Stimulated activated CD8-positive, alpha-beta memory T cell treated with anti-CD3 and anti-CD28 coated beads, Interleukin-12 subunit alpha, Interleukin-12 subunit beta, amount 100 ng/mL, for 24 hours (primary cell): ENCODE measurements around the gene COQ8A.

Source experiments
- DNase-seq: peaks from one replicate; pipeline ENCODE4 v3.0.0-alpha.2; 2020; ENCODE audit errors: extremely low read depth

COQ8A gene

GRCh38 chr1:226940029-226940805 is at the start of gene COQ8A:
Gene COQ8A, plus strand, starts transcription at chr1:226940294. Its CDS starts 21,092 bp downstream, at chr1:226961386.
- DNase-seq: peak; percentile 98

GRCh38 chr1:226890331-226891108 is 49.6 kb upstream of the COQ8A start:
- DNase-seq: no peak

- DNase-seq: no peak
Observed at GRCh38 chr1:226891346-226891745, 48.7 kb upstream of the COQ8A start.

GRCh38 chr1:226891846-226892523 is 48.1 kb upstream of the COQ8A start:
- no peak for DNase-seq

GRCh38 chr1:226892524-226892875 is 47.6 kb upstream of the COQ8A start:
- DNase-seq: no peak

- DNase-seq: no peak
Observed at GRCh38 chr1:226893936-226894335, 46.2 kb upstream of the COQ8A start.

- no peak for DNase-seq
Observed at GRCh38 chr1:226894826-226895225, 45.3 kb upstream of the COQ8A start.

- no peak for DNase-seq
Observed at GRCh38 chr1:226895644-226896043, 44.5 kb upstream of the COQ8A start.

GRCh38 chr1:226898246-226898645 is 41.8 kb upstream of the COQ8A start:
- no peak for DNase-seq

GRCh38 chr1:226901421-226901820 is 38.7 kb upstream of the COQ8A start:
- DNase-seq: no peak

- no peak for DNase-seq
Observed at GRCh38 chr1:226902601-226903000, 37.5 kb upstream of the COQ8A start.

- no peak for DNase-seq
Observed at GRCh38 chr1:226903819-226904716, 36.0 kb upstream of the COQ8A start.

- no peak for DNase-seq
Observed at GRCh38 chr1:226904772-226905171, 35.3 kb upstream of the COQ8A start.

GRCh38 chr1:226908419-226908818 is 31.7 kb upstream of the COQ8A start:
- DNase-seq: no peak

GRCh38 chr1:226908913-226909312 is 31.2 kb upstream of the COQ8A start:
- DNase-seq: no peak

- no peak for DNase-seq
Observed at GRCh38 chr1:226912587-226913176, 27.4 kb upstream of the COQ8A start.

- no peak for DNase-seq
Observed at GRCh38 chr1:226915672-226915995, 24.5 kb upstream of the COQ8A start.

- no peak for DNase-seq
Observed at GRCh38 chr1:226916497-226916896, 23.6 kb upstream of the COQ8A start.

GRCh38 chr1:226919587-226919986 is 20.5 kb upstream of the COQ8A start:
- no peak for DNase-seq

- no peak for DNase-seq
Observed at GRCh38 chr1:226919995-226920394, 20.1 kb upstream of the COQ8A start.

- no peak for DNase-seq
Observed at GRCh38 chr1:226920446-226920894, 19.6 kb upstream of the COQ8A start.
